HG03066 (cell line): Measurements from ENCODE around the gene CENPT.
A peak's percentile ranks its signal among the peaks of the same experiment; 100 is the strongest.

Source experiments
- ATAC-seq: cut with Tn5 transposase; IDR thresholded peaks from one replicate; pipeline ENCODE4 v1.9.1; 2021; ENCODE audit warnings: low read depth; ENCODE audit not compliant: unreplicated experiment

Gene CENPT

DNA sequence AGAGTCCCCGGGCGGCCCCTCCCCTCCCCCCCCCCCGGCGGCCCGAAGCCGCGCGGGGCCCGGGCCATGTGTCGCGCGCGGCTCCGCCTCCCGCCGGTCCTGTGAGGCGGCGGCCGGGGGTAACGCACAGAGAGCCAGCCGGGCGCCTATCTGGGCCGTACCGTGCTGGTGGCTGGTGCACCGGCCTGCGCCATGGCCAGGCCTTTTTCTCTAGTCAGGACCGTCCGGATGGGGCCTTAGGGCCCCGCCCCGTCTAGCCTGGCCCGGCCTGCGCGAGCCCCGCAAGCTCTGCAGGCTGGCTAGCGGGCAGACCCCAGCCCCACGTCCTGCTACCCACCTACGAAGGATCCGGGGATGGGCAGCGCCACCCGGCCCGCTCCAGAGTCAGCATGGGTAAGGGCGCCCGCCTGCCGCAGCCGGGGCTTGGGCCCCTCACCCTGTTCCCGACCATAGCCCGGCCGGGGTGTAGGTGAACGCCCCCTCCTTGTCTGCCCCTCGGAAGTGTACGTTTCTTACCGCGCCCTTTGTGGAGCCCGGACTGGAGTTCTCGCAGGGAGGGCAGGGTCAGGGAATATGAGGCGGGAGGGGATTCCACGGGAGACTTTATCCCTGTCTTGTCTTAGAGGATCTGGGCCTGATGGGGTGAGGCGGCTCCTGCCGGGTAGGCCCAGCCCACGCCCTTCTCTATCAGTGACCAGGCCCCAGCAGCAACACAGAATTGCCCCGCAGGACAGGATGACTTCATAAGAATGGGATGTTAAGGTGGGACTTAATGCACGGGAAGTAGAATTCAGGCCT is at the start of gene CENPT:
Gene CENPT (minus strand): TSS at position 630 of the 798 bp plus-strand sequence. CDS start 13,834 bp downstream, outside the sequence.
- ATAC-seq = peak; percentile 26

DNA sequence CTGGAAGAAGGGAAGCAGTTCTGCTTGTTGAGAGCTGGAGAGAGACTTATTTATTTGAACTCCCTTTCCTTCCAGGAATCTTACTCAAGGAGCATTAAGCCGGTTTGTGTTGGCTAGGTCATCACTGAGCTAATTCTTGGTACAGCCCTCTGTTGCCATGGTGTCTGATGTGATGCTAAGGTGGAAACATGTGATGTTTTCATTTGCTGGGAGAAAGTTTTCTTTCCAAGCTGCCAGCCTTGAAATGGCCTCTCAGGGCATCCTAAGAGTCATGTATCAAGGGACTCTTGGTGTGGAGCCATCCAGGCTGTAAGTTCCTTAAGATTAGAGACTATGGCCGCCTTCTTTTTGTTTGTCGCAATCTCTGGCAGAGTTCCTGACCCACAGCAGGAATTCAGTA is 49.7 kb upstream of the CENPT start:
- ATAC-seq = no peak

DNA sequence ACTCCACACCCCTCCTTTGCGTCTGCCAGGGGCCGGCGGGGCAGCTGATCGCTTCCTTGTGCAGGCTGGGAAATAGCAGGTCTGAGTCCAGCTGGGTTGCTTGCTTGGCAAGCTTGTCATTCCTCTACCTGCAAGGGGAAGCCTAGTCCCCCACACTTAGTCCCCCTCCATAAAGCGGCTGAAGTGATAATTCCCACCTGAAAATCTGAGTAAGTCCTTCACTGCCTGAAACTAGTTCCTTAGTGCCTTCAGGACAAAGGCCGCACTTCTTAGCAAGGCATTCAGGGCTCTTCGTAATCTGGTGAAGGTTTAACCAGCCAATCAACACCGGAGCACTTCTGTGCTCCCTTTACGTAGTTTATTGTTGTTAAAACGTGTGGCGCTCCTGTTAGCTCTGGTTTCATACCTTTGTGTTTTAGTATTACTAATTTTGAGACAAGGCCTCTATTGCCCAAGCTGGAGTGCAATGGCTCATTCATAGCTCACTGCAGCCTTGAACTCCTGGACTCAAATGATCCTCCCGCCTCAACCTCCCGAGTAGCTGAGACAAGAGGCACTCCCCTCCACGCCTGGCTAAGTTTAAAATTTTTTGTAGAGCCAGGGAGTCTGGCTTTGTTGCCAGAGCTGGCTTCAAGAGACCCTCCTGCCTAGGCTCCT is 46.4 kb upstream of the CENPT start:
- no peak for ATAC-seq

GRCh38 chr16:67892899-67893742 is 45.6 kb upstream of the CENPT start, which contains the start of gene PSKH1:
TSS of gene PSKH1 (plus strand) at chr16:67893254. CDS start at chr16:67908750, 15,496 bp downstream.
- ATAC-seq = peak; percentile 96

DNA sequence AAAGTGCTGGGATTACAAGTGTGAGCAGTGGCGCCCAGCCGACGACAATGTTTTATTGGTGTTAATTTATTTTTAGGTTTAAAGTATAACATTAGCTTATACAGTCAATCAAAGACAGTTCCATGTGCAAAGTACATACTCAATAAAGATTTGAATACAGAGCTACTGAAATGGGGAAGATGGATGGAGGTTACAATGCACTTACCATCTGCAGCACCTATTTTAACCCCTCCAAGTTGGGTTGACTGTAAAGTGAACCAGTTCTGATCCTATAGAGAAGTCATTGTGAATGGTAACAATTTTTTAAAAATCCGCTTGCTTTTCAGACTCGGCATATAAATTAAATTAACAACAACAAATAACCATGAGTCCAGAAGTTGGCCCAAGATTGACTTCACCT is 44.9 kb upstream of the CENPT start:
- no peak for ATAC-seq

DNA sequence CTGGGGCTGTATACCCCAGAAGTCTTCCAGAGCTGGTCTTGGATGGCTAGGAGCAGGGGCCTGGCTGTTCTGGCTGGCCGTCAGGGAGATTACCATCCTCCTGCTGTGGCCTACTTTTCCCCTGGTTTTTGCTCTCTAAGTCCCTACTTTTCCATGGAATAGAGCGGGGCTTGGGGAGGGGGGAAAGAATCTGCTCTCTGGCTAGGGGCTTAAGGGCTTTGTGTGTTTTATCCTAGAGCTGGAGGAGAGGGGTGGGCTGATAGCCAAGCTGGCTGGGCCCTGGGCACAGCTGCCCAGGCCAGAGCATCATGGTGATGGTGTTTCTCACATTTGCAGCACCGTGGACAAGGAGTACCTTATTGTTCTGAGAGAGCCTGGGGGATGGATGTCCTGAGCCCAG is 40.8 kb upstream of the CENPT start:
- ATAC-seq = no peak

DNA sequence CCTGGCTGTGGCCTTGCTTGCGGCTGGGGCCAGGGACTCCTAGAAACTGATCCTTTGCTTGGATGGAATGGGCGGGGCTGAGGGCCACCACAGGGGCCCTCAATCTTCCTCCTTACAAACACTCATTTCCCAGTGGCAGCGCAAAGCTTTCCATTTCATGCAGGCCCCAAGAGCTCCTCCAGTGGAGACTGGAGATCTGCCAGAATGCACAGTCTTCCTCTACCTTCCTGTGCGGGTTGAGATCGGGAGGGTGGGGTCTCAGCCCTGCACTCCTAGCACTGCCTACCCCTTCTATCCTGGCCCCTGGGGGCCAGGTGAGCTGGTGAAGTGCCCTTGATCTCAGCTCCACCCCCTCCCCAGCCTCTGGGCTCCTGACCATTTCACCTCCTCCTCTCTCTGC is 38.9 kb upstream of the CENPT start:
- ATAC-seq = no peak

DNA sequence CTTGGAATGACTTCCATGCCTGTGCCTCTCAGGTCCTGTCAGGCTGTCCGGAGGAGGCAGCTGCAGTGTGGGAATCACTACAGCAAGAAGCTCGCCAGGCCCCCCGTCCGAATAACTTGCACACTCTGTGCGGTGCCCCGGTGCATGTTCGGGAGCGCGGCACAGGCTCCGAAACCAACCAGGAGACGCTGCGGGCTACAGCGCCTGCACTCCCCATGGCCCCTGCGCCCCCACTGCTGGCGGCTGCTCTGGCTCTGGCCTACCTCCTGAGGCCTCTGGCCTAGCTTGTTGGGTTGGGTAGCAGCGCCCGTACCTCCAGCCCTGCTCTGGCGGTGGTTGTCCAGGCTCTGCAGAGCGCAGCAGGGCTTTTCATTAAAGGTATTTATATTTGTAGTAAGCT is 38.5 kb upstream of the CENPT start:
- ATAC-seq = no peak

DNA sequence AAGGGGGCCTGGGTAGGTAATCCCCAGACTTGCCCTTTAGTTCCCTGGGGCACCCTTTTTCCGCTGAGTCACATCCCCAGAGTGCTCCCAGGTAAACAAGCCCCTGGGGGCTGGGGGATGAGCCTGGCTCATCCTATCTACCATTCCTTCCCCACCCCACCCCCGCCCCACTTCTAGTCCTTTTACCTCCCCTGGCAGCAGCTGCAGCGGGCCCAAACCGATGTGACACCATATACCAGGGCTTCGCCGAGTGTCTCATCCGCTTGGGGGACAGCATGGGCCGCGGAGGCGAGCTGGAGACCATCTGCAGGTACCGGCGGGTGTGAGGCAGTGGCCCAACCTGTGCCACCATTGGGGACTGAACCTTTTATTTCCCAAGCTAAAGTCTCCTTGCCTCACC is 38.1 kb upstream of the CENPT start:
- no peak for ATAC-seq

GRCh38 chr16:67884684-67885083 is 37.2 kb upstream of the CENPT start, which contains the start of gene NRN1L:
TSS of gene NRN1L (plus strand) at chr16:67884885. CDS start at chr16:67884904, 19 bp downstream.
- no peak for ATAC-seq

DNA sequence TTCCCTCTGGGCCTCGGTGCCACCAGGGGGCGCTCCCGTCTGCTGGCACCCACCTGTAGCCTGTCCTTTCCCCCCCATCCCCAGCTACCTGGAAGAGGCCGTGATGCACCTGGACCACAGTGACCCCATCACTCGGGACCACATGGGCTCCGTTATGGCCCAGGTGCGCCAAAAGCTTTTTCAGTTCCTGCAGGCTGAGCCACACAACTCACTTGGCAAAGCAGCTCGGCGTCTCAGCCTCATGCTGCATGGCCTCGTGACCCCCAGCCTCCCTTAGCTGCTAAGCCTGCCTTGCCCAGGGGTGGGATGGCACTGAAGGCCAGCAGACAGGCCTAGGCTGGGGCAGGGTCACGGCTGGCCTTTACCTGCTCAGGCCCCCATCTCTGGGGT is 36.4 kb upstream of the CENPT start:
- ATAC-seq = no peak

DNA sequence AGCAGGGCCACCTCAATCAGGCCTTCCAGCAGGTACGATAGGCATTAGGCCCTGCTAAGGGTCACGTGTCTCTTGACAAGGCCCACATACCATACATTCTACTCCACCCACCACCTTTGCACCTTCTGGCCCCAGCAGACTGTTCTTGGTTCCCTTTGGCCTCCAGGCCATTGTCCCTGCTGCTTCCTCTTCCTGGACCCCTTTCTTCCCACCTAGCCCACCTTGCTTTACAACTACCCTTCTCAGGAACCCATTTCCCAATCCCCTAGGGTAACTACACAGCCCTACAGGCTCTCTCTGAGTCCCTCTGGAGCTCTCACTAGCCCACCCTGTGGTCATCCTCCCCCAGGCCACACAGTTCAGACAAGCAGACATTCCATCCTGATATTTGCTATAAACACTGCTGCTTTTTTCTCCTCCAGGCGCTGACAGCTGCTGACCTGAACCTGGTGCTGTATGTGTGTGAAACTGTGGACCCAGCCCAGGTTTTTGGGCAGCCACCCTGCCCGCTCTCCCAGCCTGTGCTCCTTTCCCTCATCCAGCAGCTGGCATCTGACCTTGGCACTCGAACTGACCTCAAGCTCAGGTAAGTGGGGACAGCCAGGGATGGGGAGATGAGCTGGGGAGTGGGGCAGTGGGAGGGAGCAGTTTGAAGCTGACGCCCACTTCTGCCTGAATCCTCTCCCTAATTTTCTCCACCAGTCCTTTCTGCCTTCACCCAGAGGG is 35.8 kb upstream of the CENPT start:
- ATAC-seq = no peak

DNA sequence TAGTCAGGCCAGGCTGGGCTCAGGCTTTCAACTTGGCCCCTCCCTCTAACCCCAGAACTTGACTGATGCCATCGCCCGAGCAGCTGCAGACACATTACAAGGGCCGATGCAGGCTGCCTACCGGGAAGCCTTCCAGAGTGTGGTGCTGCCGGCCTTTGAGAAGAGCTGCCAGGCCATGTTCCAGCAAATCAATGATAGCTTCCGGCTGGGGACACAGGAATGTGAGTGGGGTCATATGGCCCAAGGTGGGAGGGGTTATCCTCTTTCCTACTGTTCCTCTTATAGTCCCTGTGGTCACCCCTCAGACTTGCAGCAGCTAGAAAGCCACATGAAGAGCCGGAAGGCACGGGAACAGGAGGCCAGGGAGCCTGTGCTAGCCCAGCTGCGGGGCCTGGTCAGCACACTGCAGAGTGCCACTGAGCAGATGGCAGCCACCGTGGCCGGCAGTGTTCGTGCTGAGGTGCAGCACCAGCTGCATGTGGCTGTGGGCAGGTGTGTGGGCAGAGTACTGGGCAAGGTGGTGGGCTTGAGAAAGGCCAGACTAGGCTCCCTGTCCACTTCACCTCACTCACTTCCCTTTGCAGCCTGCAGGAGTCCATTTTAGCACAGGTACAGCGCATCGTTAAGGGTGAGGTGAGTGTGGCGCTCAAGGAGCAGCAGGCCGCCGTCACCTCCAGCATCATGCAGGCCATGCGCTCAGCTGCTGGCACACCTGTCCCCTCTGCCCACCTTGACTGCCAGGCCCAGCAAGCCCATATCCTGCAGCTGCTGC is 35.1 kb upstream of the CENPT start:
- no peak for ATAC-seq

DNA sequence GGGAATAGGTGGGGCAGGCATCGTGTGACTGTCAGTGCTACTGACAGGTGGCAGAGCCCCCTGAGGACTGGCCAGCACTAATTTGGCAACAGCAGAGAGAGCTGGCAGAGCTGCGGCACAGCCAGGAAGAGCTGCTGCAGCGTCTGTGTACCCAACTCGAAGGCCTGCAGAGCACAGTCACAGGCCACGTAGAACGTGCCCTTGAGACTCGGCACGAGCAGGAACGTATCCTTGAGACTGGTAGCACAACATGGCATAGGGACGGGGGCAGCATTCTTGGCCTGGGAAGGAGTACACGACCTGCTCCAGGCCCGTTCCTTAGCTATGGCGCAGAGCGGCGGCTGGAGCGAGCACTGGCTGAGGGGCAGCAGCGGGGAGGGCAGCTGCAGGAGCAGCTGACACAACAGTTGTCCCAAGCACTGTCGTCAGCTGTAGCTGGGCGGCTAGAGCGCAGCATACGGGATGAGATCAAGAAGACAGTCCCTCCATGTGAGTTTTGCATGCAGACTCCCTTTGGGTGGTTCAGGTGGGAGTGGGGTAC is 34.2 kb upstream of the CENPT start:
- ATAC-seq = no peak

- ATAC-seq = no peak
These were observed 33.1 kb upstream of the CENPT start for GRCh38 chr16:67880584-67880983.

GRCh38 chr16:67879936-67880335 is 32.4 kb upstream of the CENPT start:
- no peak for ATAC-seq

GRCh38 chr16:67879462-67879861 is 32.0 kb upstream of the CENPT start:
- ATAC-seq = no peak

DNA sequence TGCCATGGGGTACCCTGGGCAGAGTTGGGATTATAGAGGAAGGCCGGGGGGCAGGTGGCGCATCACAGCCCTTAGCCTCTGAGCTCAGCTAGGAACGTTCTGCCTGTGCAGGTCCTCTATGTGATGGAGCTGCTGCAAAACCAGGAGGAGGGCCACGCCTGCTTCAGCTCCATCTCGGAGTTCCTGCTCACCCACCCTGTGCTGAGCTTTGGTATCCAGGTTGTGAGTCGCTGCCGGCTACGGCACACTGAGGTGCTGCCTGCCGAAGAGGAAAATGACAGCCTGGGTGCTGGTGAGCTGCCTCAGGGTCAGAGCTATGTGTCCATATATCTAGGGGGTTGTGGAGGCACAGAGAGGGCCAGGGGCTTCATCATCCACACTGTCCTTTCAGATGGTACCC is 31.4 kb upstream of the CENPT start:
- ATAC-seq = no peak

- no peak for ATAC-seq
These were observed 30.7 kb upstream of the CENPT start for GRCh38 chr16:67878232-67878631.
